GM19452 (cell line): ENCODE results near the gene SDS.
"Not testable (repeated sequence)": the region's sequence is repeated elsewhere in the genome, so short reads cannot be mapped to it uniquely, and the experiment has no call there.

Experiments
- ATAC-seq: cut with Tn5 transposase; IDR thresholded peaks from one replicate; pipeline ENCODE4 v1.9.1; 2021; ENCODE audit not compliant: unreplicated experiment

Gene SDS

GRCh38 chr12:113358381-113359132, 45.1 kb downstream of the SDS start, which contains the start of gene PLBD2:
Gene PLBD2 (plus strand): TSS chr12:113358587. CDS start chr12:113358601, 14 bp downstream.
- ATAC-seq: peak; percentile 88

GRCh38 chr12:113354192-113354591, 49.5 kb downstream of the SDS start:
- ATAC-seq: not testable (repeated sequence)

GRCh38 chr12:113351089-113351488, 52.6 kb downstream of the SDS start:
- ATAC-seq: no peak

- no peak for ATAC-seq
Measured at GRCh38 chr12:113348849-113349536, 54.7 kb downstream of the SDS start.

- no peak for ATAC-seq
Measured at GRCh38 chr12:113347892-113348291, 55.8 kb downstream of the SDS start.

GRCh38 chr12:113347107-113347506, 56.6 kb downstream of the SDS start:
- no peak for ATAC-seq

GRCh38 chr12:113346353-113346752, 57.3 kb downstream of the SDS start:
- ATAC-seq: no peak

GRCh38 chr12:113345318-113345717, 58.4 kb downstream of the SDS start:
- no peak for ATAC-seq
